ENCODE data around the gene CHN2.

Gene CHN2

GRCh38 chr7:29340696-29341095, 146.1 kb downstream of the CHN2 start:
- DNase-seq = no peak

- DNase-seq = no peak
These were observed 146.6 kb downstream of the CHN2 start for GRCh38 chr7:29341156-29341555.

- no peak for DNase-seq
These were observed 148.2 kb downstream of the CHN2 start for GRCh38 chr7:29342761-29343160.

- DNase-seq = no peak
These were observed 148.8 kb downstream of the CHN2 start for GRCh38 chr7:29343399-29343798.

- no peak for DNase-seq
These were observed 149.9 kb downstream of the CHN2 start for GRCh38 chr7:29344334-29344978.

- DNase-seq = peak; percentile 17
These were observed 151.0 kb downstream of the CHN2 start for GRCh38 chr7:29345590-29345989.

GRCh38 chr7:29346231-29346978, 151.8 kb downstream of the CHN2 start:
- no peak for DNase-seq

- no peak for DNase-seq
These were observed 154.8 kb downstream of the CHN2 start for GRCh38 chr7:29349362-29349761.

GRCh38 chr7:29350351-29350750, 155.8 kb downstream of the CHN2 start:
- no peak for DNase-seq

GRCh38 chr7:29352041-29352440, 157.5 kb downstream of the CHN2 start:
- DNase-seq = no peak

- no peak for DNase-seq
These were observed 159.2 kb downstream of the CHN2 start for GRCh38 chr7:29353810-29354209.

- no peak for DNase-seq
These were observed 159.8 kb downstream of the CHN2 start for GRCh38 chr7:29354340-29354739.

GRCh38 chr7:29355388-29355787, 160.8 kb downstream of the CHN2 start:
- DNase-seq = no peak

- DNase-seq = no peak
These were observed 162.1 kb downstream of the CHN2 start for GRCh38 chr7:29356631-29357030.

- DNase-seq = no peak
These were observed 165.0 kb downstream of the CHN2 start for GRCh38 chr7:29359482-29360093.

GRCh38 chr7:29360633-29361625, 166.4 kb downstream of the CHN2 start:
- no peak for DNase-seq

- DNase-seq = no peak
These were observed 167.8 kb downstream of the CHN2 start for GRCh38 chr7:29362380-29362779.

- no peak for DNase-seq
These were observed 169.3 kb downstream of the CHN2 start for GRCh38 chr7:29363636-29364425.

- no peak for DNase-seq
These were observed 170.1 kb downstream of the CHN2 start for GRCh38 chr7:29364661-29365060.

GRCh38 chr7:29365423-29365822, 170.8 kb downstream of the CHN2 start:
- DNase-seq = no peak

- DNase-seq = no peak
These were observed 173.2 kb downstream of the CHN2 start for GRCh38 chr7:29367784-29368183.

- DNase-seq = no peak
These were observed 175.4 kb downstream of the CHN2 start for GRCh38 chr7:29369909-29370488.
